ENCODE data around the gene SAP30BP. TPM values are rescaled to one million over a fixed set of nuclear protein-coding genes. Genes with fewer than 3 reads are reported as not detected.
A peak's percentile ranks its signal among the peaks of the same experiment; 100 is the strongest.

The SAP30BP gene
- total RNA-seq: 95.8 and 107 TPM in 2 replicates

DNA sequence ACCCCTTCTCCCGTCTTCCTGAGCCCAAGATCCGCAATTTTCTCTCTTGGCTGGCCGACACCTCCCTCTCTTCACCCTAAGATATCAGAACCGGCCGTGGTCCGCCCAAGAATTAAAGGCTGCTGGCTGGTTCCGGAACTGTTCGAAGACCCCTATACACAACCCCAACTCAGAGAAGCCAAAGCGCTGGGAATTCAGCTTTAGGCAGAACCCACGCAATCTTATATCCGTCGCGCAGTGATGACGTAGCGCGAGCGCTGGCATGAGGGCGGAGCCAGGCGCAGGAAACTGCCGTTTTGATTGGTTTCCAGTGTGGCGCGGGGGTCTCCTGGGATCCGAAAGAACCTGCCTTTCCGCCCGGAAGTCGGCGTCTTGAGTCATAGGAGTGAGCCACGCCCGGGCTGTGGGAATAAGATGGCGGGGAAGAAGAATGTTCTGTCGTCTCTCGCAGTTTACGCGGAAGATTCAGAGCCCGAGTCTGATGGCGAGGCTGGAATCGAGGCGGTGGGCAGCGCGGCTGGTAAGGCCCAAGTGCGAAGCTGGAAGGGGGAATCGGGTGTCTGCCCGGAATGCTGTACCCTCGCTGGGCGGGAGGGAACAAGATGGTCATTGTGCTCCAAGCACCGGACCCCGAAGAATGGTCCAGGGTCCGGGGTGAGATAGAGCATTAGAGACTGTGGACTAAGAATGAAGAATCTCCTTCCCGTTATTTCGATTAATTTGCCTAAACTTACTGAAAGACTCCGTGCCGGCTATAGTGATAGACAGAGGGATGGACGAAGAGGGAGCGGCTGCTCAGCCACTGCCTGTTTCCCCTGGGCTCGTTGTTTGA, at the start of gene SAP30BP, which contains the start of gene RECQL5:
SAP30BP (plus strand) TSS at position 380 of the 832 bp plus-strand sequence; CDS start at position 415, 35 bp downstream.
RECQL5 (minus strand) TSS at position 196 of the 832 bp plus-strand sequence. CDS start 597 bp downstream, outside the sequence.
- TF ChIP-seq, protein P1, sequence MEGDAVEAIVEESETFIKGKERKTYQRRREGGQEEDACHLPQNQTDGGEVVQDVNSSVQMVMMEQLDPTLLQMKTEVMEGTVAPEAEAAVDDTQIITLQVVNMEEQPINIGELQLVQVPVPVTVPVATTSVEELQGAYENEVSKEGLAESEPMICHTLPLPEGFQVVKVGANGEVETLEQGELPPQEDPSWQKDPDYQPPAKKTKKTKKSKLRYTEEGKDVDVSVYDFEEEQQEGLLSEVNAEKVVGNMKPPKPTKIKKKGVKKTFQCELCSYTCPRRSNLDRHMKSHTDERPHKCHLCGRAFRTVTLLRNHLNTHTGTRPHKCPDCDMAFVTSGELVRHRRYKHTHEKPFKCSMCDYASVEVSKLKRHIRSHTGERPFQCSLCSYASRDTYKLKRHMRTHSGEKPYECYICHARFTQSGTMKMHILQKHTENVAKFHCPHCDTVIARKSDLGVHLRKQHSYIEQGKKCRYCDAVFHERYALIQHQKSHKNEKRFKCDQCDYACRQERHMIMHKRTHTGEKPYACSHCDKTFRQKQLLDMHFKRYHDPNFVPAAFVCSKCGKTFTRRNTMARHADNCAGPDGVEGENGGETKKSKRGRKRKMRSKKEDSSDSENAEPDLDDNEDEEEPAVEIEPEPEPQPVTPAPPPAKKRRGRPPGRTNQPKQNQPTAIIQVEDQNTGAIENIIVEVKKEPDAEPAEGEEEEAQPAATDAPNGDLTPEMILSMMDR (conservative IDR thresholded peaks at IDR 0.05; ENCODE audit: low read depth, low read length): no peak
- DNase-seq (ENCODE audit: low read depth): peak; percentile 86
- H3K4me3 ChIP-seq (ENCODE audit: low read depth, low read length): peak within 1 kb of the TSS; percentile 93

DNA sequence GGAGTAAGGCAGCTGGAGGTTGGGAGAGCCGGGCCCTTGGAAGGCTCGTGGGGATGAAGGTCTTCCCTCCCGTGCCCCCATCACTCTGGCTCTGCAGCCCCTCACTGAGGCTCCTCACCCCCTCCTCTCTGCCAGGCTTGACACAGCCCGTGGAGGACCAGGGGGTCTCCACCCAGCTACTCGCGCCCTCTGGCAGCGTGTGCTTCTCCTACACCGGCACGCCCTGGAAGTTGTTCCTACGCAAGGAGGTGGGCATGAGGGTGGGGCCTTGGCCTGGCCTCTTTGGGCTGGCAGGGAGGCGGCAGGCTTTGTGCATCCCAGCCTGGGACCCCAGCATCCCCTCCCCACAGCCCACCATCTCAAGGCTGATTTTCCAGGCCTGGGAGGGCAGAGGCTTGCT, 49.5 kb upstream of the SAP30BP start:
- no peak overlapping the region for H3K4me3 ChIP-seq (ENCODE audit: low read depth, low read length)
- TF ChIP-seq, protein P1 (conservative IDR thresholded peaks at IDR 0.05; ENCODE audit: low read depth, low read length): no peak
- no peak for DNase-seq (ENCODE audit: low read depth)

DNA sequence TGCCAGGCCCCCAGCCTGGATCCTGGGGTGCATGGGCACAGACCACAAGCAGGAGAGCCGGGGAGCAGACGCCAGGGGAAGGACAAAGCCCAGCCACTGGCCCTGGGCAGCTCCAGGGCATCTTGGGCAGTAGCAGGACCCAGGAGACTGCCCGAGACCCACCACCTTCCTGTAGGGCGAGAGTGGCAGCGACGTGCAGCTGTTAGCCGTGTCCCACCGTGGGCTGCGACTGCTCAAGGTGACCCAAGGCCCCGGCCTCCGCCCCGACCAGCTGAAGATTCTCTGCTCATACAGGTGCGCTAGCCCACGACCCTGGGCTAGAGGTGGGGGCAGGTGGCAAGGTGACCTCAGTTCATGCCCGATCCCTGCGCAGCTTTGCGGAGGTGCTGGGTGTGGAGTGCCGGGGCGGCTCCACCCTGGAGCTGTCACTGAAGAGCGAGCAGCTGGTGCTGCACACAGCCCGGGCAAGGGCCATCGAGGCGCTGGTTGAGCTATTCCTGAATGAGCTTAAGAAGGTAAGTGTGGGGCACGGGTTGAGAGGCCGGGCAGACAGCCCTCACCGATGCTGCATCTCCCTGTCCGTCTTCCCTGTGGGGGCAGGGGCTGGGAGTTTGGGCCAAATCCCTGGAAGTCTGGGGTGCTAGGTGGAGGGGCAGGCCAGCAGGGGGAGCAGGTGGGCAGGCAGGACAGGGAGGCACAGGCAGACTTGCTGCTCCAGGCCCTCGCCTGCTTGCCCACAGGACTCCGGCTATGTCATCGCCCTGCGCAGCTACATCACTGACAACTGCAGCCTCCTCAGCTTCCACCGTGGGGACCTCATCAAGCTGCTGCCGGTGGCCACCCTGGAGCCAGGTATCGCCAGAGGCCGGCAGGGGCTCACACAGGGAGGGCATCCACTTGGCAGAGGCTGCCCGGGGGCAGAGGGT, 47.4 kb upstream of the SAP30BP start:
- no peak for DNase-seq (ENCODE audit: low read depth)

DNA sequence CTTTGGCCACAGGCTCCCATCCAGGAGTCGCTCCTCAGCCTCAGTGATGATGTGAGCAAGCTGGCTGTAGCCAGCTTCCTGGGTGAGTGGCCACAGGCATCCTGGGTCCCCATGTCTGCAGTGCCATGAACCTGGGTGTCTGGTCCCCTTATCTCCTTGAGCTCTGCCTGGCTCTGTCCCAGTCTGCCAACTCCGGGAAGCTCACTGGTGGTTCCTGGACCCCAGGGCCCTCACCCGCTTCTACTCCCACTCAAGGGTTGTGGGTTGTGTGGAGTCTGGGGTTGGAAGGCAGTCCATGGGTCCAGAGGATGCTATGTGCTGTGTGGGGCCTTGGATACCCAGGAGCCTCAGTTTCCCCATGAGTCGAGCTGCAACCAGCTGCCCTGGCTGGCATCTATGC, 45.6 kb upstream of the SAP30BP start:
- no peak for DNase-seq (ENCODE audit: low read depth)
- H3K4me3 ChIP-seq (ENCODE audit: low read depth, low read length): no peak overlapping the region
- TF ChIP-seq, protein P1 (conservative IDR thresholded peaks at IDR 0.05; ENCODE audit: low read depth, low read length): no peak

More for the DNA sequence above, 47.4 kb upstream of the SAP30BP start:
- TF ChIP-seq, protein P1 (conservative IDR thresholded peaks at IDR 0.05; ENCODE audit: low read depth, low read length): peak; percentile 60
- no peak overlapping the region for H3K4me3 ChIP-seq (ENCODE audit: low read depth, low read length)

DNA sequence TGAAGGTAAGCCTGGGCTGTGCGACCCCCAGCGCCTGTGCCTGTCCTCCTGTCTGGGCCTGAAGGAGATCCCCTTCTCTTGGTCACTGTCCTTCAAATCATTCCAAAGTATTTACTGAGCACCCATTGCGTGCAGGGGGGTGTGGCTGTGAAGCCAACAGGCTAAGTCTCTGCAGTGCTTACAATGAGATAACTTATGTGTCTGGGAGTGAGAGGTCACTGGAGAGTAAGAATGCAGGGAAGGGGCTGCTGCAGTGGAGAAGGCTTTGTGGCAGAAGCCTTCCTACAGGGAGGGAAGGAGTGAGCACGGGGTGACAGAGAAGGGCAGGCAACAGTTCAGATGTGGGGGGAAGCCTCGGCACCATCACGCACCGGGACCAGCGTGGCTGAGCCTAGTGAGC, 45.1 kb upstream of the SAP30BP start:
- TF ChIP-seq, protein P1 (conservative IDR thresholded peaks at IDR 0.05; ENCODE audit: low read depth, low read length): no peak
- no peak overlapping the region for H3K4me3 ChIP-seq (ENCODE audit: low read depth, low read length)
- DNase-seq (ENCODE audit: low read depth): no peak

DNA sequence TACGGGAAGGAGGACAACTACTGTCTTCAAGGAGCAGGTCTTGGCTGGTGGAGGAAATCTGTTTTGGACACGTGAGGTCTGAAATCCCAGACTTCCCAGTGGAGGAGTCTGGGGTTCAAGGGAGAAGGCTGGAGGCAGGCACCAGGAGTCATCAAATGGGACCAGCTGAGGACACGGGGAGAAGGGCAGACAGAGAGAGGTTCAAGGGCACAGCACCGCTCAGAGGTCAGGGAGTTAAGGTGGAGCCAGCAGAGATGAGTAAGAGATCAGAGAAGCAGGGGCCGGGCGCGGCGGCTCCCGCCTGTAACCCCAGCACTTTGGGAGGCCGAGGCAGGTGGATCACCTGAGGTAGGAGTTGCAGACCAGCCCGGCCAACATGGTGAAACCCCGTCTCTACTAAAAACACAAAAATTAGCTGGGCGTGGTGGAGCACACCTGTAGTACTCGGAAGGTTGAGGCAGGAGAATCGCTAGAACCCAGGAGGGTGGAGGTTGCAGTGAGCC, 44.3 kb upstream of the SAP30BP start:
- H3K4me3 ChIP-seq (ENCODE audit: low read depth, low read length): no peak overlapping the region
- DNase-seq (ENCODE audit: low read depth): no peak
- TF ChIP-seq, protein P1 (conservative IDR thresholded peaks at IDR 0.05; ENCODE audit: low read depth, low read length): no peak

Measured in epithelial cell of proximal tubule (primary cell).